ENCODE measurements around the gene SMG9.

Gene SMG9

GRCh38 chr19:43763473-43763939 lies 8.7 kb upstream of the SMG9 start:
- H3K27me3 Mint-ChIP-seq, result no peaks in the 10 kb centered on the region
- peaks cover 12% of the 10 kb centered on the region for H3K36me3 Mint-ChIP-seq (ENCODE audit: insufficient read depth)
- H3K4me3 Mint-ChIP-seq, result peak overlapping the region; percentile 22
- H3K4me1 Mint-ChIP-seq, result peaks cover 44% of the 10 kb centered on the region
- peak overlapping the region; percentile 60 for H3K27ac Mint-ChIP-seq (ENCODE audit: low read depth)
- DNase-seq (ENCODE audit: low spot score in 2 of 2), result no peak
- no peaks in the 10 kb centered on the region for H3K9me3 Mint-ChIP-seq
- no peak for ATAC-seq (replicated peaks; ENCODE audit: extremely low read depth, poor library complexity, severe bottlenecking)

GRCh38 chr19:43762814-43763213 lies 8.1 kb upstream of the SMG9 start:
- ATAC-seq (replicated peaks; ENCODE audit: extremely low read depth, poor library complexity, severe bottlenecking) (no peak), DNase-seq (ENCODE audit: low spot score in 2 of 2) (no peak)
- Mint-ChIP-seq H3K27ac (ENCODE audit: low read depth) (peak overlapping the region; percentile 60), H3K36me3 (ENCODE audit: insufficient read depth) (peaks cover 10% of the 10 kb centered on the region), H3K9me3 (no peaks in the 10 kb centered on the region), H3K4me1 (peaks cover 44% of the 10 kb centered on the region), H3K27me3 (no peaks in the 10 kb centered on the region), H3K4me3 (no peak overlapping the region)

DNA sequence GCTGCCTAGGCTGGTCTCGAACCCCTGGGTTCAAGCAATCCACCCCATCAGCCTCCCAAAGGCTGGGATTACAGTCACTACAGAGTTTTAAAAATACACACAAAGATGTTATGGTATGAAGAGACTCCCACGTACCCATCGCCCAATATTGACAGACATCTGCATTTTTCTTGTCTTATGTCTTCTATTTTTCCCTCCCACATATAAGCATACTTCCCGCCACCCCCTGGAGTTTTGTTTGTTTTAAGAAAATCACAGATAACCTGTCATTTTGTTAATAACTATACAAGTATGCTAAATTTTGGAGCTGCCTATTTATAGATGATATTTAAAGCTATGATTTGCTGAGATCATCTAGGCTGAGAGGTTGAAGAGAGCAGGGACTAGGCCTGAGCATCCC lies 6.2 kb upstream of the SMG9 start:
- ATAC-seq (replicated peaks; ENCODE audit: extremely low read depth, poor library complexity, severe bottlenecking) (no peak), DNase-seq (ENCODE audit: low spot score in 2 of 2) (no peak)
- H3K4me1 Mint-ChIP-seq, result peaks cover 39% of the 10 kb centered on the region
- no peaks in the 10 kb centered on the region for H3K9me3 Mint-ChIP-seq
- H3K4me3 Mint-ChIP-seq, result no peak overlapping the region
- no peak overlapping the region for H3K27ac Mint-ChIP-seq (ENCODE audit: low read depth)
- H3K36me3 Mint-ChIP-seq (ENCODE audit: insufficient read depth), result peaks cover 10% of the 10 kb centered on the region
- no peaks in the 10 kb centered on the region for H3K27me3 Mint-ChIP-seq

DNA sequence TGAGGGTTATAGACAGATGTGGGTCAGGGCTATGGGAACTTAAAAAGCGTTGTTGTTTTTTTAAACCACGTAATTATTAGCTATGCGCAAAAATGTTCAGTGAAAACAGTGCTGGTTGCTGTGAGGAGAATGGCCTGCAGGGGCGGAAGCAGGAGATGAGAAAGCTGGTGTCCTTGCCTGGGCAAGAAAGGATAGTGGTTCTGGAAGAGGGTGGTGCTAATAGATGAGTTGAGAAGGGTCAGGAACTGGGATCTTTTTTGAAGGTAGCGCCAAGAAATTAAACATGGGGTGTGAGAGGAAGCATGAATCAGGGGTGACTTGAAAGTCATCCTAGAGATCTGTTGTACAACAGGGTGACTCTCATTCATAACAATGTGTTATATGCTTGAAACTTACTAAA lies 4.8 kb upstream of the SMG9 start:
- Mint-ChIP-seq H3K9me3 (no peaks in the 10 kb centered on the region), H3K36me3 (ENCODE audit: insufficient read depth) (peaks cover 16% of the 10 kb centered on the region), H3K4me3 (no peak overlapping the region), H3K27me3 (no peaks in the 10 kb centered on the region), H3K27ac (ENCODE audit: low read depth) (no peak overlapping the region), H3K4me1 (peaks cover 35% of the 10 kb centered on the region)
- ATAC-seq (replicated peaks; ENCODE audit: extremely low read depth, poor library complexity, severe bottlenecking) (no peak), DNase-seq (ENCODE audit: low spot score in 2 of 2) (no peak)

DNA sequence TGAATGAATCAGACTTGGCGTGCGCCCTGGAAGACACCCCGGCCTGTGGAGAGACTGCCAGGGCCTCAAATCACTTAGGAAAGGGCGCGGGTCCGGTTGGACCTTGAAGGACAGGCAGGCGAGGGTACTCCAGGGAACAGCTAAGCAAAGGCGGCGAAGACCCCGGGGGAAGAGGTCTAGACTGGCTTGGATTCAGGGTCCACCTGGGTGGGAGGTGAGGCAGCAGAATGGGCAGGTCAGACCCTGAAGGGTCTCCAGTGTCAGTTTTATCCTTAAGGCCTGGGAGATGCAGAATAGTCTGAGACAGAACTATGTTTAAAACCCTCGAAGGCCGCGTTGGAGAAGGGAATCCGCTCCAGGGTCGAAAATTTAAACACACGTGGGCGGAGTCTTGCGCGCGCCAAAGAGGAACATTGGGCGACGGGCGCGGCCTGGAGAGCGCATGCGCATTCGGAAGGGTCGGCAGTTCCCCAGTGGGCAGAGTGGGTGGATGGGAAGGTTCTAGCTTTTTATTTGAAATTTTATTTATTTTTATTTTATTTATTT lies 567 bp upstream of the SMG9 start:
- ATAC-seq (replicated peaks; ENCODE audit: extremely low read depth, poor library complexity, severe bottlenecking), result peak; percentile 37
- Mint-ChIP-seq H3K36me3 (ENCODE audit: insufficient read depth) (peaks cover 26% of the 10 kb centered on the region), H3K4me3 (peak overlapping the region; percentile 98), H3K9me3 (no peaks in the 10 kb centered on the region), H3K4me1 (peaks cover 47% of the 10 kb centered on the region), H3K27ac (ENCODE audit: low read depth) (peak overlapping the region; percentile 99), H3K27me3 (no peaks in the 10 kb centered on the region)
- peak; percentile 57 to 65 for DNase-seq (ENCODE audit: low spot score in 2 of 2)

GRCh38 chr19:43754253-43754502 lies 584 bp downstream of the SMG9 start:
- Mint-ChIP-seq H3K27me3 (no peaks in the 10 kb centered on the region), H3K4me1 (peaks cover 53% of the 10 kb centered on the region), H3K36me3 (ENCODE audit: insufficient read depth) (peaks cover 30% of the 10 kb centered on the region), H3K4me3 (peak overlapping the region; percentile 98), H3K9me3 (no peaks in the 10 kb centered on the region), H3K27ac (ENCODE audit: low read depth) (peak overlapping the region; percentile 99)
- ATAC-seq (replicated peaks; ENCODE audit: extremely low read depth, poor library complexity, severe bottlenecking) (peak; percentile 55), DNase-seq (ENCODE audit: low spot score in 2 of 2) (no peak)

GRCh38 chr19:43752287-43752875 lies 2.4 kb downstream of the SMG9 start:
- H3K27ac Mint-ChIP-seq (ENCODE audit: low read depth), result no peak overlapping the region
- DNase-seq (ENCODE audit: low spot score in 2 of 2) (no peak), ATAC-seq (replicated peaks; ENCODE audit: extremely low read depth, poor library complexity, severe bottlenecking) (no peak)
- peaks cover 43% of the 10 kb centered on the region for H3K36me3 Mint-ChIP-seq (ENCODE audit: insufficient read depth)
- H3K4me3 Mint-ChIP-seq, result peak overlapping the region; percentile 98
- no peaks in the 10 kb centered on the region for H3K27me3 Mint-ChIP-seq
- H3K9me3 Mint-ChIP-seq, result no peaks in the 10 kb centered on the region
- H3K4me1 Mint-ChIP-seq, result peaks cover 69% of the 10 kb centered on the region

DNA sequence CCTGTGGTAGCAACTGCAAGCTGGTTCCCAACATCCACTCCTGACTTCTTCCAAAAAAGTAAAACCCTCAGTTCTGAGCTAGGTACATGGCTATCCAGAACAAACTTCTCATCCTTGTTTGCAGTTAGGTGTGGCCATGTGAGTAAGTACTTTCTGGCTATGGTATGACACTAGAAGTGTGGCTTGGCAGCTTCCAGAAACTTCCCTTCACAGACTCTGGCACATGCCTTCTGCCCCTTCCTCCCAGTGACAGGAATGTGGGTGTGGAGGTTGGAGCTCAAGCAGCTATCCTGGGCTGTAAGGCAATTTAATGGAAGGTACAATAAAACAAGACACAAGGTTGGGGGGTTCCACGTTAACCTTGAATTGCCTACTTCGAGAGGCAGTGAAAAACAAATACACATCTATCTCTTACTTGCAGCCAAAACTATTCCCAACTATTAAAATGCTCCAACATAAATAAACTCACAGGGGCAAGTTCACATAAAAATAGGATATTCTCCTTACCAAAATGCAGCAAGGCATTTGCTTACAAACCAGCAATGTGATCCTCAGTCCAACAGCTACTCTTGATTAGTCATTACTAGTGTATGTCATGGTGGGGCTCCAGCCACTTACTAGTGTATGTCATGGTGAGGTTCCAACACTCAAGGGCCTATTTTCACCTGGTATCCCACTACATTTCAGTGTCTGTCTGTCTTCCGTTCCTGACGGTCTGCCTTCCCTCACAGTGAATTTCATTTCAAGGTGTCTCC lies 3.1 kb downstream of the SMG9 start:
- H3K9me3 Mint-ChIP-seq, result no peaks in the 10 kb centered on the region
- H3K27me3 Mint-ChIP-seq, result no peaks in the 10 kb centered on the region
- peak overlapping the region; percentile 16 for H3K27ac Mint-ChIP-seq (ENCODE audit: low read depth)
- peaks cover 48% of the 10 kb centered on the region for H3K36me3 Mint-ChIP-seq (ENCODE audit: insufficient read depth)
- no peak overlapping the region for H3K4me3 Mint-ChIP-seq
- H3K4me1 Mint-ChIP-seq, result peaks cover 67% of the 10 kb centered on the region
- ATAC-seq (replicated peaks; ENCODE audit: extremely low read depth, poor library complexity, severe bottlenecking) (no peak), DNase-seq (ENCODE audit: low spot score in 2 of 2) (no peak)

DNA sequence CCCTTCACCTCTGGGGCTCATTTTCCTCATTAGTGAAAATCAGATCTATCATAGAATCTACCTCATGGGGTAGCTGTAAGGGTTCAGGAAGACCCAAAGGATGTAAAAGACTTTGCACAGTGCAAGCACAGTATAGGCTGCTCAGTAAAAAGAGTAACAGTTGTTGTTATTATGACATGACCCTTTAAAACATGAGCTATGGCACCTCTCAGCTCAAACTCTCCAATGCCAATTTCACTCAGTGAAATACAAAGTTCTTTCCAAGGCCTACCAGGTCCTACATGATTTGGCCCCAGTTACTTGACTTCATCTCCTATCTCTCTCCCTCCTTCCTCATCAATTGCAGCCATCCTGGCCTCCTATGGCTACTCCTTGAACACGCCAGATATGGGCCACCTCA lies 4.9 kb downstream of the SMG9 start:
- no peak for ATAC-seq (replicated peaks; ENCODE audit: extremely low read depth, poor library complexity, severe bottlenecking)
- Mint-ChIP-seq H3K9me3 (no peaks in the 10 kb centered on the region), H3K36me3 (ENCODE audit: insufficient read depth) (peaks cover 49% of the 10 kb centered on the region), H3K27me3 (no peaks in the 10 kb centered on the region), H3K4me1 (peaks cover 57% of the 10 kb centered on the region), H3K27ac (ENCODE audit: low read depth) (no peak overlapping the region), H3K4me3 (no peak overlapping the region)
- no peak for DNase-seq (ENCODE audit: low spot score in 2 of 2)

- ATAC-seq (replicated peaks; ENCODE audit: extremely low read depth, poor library complexity, severe bottlenecking) (no peak), DNase-seq (ENCODE audit: low spot score in 2 of 2) (no peak)
- peaks cover 46% of the 10 kb centered on the region for H3K36me3 Mint-ChIP-seq (ENCODE audit: insufficient read depth)
- H3K4me3 Mint-ChIP-seq, result no peak overlapping the region
- H3K4me1 Mint-ChIP-seq, result peaks cover 52% of the 10 kb centered on the region
- no peaks in the 10 kb centered on the region for H3K9me3 Mint-ChIP-seq
- H3K27me3 Mint-ChIP-seq, result no peaks in the 10 kb centered on the region
- peak overlapping the region; percentile 13 for H3K27ac Mint-ChIP-seq (ENCODE audit: low read depth)
Observed at GRCh38 chr19:43749152-43749551, 5.6 kb downstream of the SMG9 start.

DNA sequence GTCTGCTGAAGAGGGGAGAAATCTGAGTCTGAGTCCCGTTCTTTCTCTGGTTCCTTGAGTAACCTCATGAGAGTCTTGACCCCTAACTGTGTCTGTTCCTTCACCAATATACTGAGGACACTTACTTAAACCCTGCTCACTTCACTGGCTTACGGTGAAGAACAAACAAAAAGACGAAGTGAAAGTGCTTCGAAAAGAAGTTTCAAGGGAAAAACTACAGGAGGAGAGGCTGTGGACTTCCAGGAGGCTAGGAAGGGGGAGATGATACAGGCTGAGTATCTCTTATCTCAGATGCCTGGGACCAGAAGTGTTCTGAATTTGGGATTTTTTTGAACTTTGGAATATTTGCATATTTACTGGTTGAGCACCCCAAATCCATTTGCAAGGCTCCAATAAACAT lies 6.1 kb downstream of the SMG9 start:
- DNase-seq (ENCODE audit: low spot score in 2 of 2), result no peak
- H3K4me1 Mint-ChIP-seq, result peaks cover 47% of the 10 kb centered on the region
- no peak for ATAC-seq (replicated peaks; ENCODE audit: extremely low read depth, poor library complexity, severe bottlenecking)
- H3K4me3 Mint-ChIP-seq, result no peak overlapping the region
- no peaks in the 10 kb centered on the region for H3K9me3 Mint-ChIP-seq
- peak overlapping the region; percentile 13 for H3K27ac Mint-ChIP-seq (ENCODE audit: low read depth)
- peaks cover 45% of the 10 kb centered on the region for H3K36me3 Mint-ChIP-seq (ENCODE audit: insufficient read depth)
- H3K27me3 Mint-ChIP-seq, result no peaks in the 10 kb centered on the region

GRCh38 chr19:43748205-43748594 lies 6.6 kb downstream of the SMG9 start:
- Mint-ChIP-seq H3K4me3 (peak overlapping the region; percentile 45), H3K27ac (ENCODE audit: low read depth) (peak overlapping the region; percentile 57)

DNA sequence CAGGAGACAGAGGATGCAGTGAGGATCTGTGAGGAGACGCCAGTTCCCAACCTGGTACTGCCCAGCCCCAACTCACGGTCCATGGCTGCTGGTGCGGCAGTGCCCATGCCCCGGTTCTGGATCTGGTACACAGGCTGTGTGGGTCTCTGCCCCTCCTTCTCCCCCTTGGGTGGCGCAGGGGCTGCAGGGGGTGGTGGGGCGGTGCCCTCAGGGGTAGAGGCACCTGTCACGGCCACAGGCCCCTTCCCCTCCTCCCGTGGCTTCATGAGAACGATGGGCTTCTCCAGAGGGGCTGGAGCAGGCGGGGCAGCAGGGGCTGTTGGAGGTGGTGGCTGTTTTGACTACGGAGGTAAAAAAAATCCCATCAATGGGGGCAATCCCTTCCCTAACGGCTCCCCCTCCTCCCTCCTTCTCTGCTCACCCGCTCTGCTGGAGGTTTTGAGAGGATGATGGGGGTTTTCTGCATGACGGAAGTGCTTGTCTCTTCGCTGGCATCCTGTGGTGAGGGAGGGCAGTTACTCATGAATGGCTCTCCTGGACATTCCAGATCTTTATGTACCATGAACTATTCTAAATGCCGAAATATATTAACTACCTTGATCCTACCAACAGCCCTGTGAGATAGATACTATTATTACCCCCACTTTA lies 7.1 kb downstream of the SMG9 start:
- H3K4me3 Mint-ChIP-seq, result peak overlapping the region; percentile 45
- no peaks in the 10 kb centered on the region for H3K9me3 Mint-ChIP-seq
- H3K27ac Mint-ChIP-seq (ENCODE audit: low read depth), result peak overlapping the region; percentile 57
- ATAC-seq (replicated peaks; ENCODE audit: extremely low read depth, poor library complexity, severe bottlenecking), result no peak
- DNase-seq (ENCODE audit: low spot score in 2 of 2), result no peak
- no peaks in the 10 kb centered on the region for H3K27me3 Mint-ChIP-seq
- H3K4me1 Mint-ChIP-seq, result peaks cover 41% of the 10 kb centered on the region
- peaks cover 47% of the 10 kb centered on the region for H3K36me3 Mint-ChIP-seq (ENCODE audit: insufficient read depth)

More at GRCh38 chr19:43748205-43748594, 6.6 kb downstream of the SMG9 start:
- H3K27me3 Mint-ChIP-seq, result no peaks in the 10 kb centered on the region
- peaks cover 47% of the 10 kb centered on the region for H3K36me3 Mint-ChIP-seq (ENCODE audit: insufficient read depth)
- no peaks in the 10 kb centered on the region for H3K9me3 Mint-ChIP-seq
- ATAC-seq (replicated peaks; ENCODE audit: extremely low read depth, poor library complexity, severe bottlenecking) (no peak), DNase-seq (ENCODE audit: low spot score in 2 of 2) (no peak)
- H3K4me1 Mint-ChIP-seq, result peaks cover 47% of the 10 kb centered on the region
